SKM-1 (cell line): Measurements from ENCODE around the gene PAPPA2.
"Not testable (repeated sequence)": the region's sequence is repeated elsewhere in the genome, so short reads cannot be mapped to it uniquely, and the experiment has no call there.

Experiments used
- DNase-seq: peaks from one replicate; lab custom pipeline; 2025; ENCODE audit not compliant: unreplicated experiment; lab: John Stamatoyannopoulos, UW

The PAPPA2 gene

DNA sequence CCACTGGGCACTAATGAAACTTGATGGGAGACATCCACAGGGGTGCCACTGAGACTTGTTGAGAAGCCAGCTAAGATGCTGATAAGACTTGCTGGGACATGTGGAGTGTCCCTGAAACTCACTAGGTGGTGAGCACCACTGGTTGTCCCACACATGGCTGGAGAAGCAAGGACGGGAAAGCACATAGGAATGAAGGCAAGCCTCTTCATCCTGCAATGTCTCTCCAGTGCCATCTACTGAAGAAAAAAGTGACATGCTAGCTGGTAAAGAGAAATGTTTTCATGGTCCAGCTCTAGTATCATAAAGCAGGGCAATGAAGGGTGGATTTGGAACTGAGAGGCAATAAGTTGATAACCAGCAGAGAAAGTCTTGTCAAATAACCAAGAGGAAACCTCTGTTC, 283.0 kb downstream of the PAPPA2 start:
- no peak for DNase-seq

DNA sequence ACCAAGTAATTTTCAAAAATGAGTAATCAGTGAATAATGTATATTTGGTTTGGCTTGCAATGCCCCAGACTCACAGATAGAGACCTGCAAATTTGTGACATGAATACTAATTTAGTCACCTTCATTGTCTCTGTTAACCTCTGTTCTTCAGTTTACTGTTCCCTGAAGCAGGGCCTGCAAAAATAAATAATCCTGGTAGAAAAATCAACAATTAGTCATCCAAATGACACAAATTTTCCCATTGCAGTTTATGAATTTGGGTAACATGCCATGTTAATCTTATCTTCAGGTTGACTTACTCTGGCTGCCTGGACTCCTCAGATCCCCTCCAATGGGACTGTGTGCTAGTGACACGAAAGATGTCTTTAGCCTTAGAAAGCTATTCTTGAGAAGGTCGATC, 289.5 kb downstream of the PAPPA2 start:
- DNase-seq: no peak

GRCh38 chr1:176754676-176755075, 291.7 kb downstream of the PAPPA2 start:
- no peak for DNase-seq

GRCh38 chr1:176756817-176757216, 293.8 kb downstream of the PAPPA2 start:
- not testable (repeated sequence) for DNase-seq

- DNase-seq: no peak
These were observed 302.6 kb downstream of the PAPPA2 start for GRCh38 chr1:176765608-176766007.

GRCh38 chr1:176766779-176767178, 303.8 kb downstream of the PAPPA2 start:
- no peak for DNase-seq

- DNase-seq: no peak
These were observed 304.8 kb downstream of the PAPPA2 start for GRCh38 chr1:176767714-176768136.

DNA sequence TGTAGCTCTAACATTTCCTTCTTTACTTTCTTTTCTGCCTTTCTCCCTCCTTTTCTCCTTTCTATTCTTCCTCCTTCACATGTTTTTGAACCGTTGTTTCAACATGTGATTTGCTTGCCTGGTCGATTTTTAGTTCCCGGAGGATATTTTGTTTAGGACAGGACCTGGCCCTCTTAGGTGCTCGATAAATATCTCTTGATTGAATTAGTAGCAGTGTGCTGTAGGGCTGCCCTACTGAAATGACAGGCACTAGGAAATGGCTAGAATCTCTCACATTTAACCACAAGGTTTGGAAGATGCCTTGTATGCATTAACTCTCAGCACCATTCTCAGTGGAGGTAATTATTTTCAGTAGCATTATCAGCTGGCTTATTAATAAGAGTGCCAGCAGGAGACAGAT, 305.6 kb downstream of the PAPPA2 start:
- DNase-seq: no peak

DNA sequence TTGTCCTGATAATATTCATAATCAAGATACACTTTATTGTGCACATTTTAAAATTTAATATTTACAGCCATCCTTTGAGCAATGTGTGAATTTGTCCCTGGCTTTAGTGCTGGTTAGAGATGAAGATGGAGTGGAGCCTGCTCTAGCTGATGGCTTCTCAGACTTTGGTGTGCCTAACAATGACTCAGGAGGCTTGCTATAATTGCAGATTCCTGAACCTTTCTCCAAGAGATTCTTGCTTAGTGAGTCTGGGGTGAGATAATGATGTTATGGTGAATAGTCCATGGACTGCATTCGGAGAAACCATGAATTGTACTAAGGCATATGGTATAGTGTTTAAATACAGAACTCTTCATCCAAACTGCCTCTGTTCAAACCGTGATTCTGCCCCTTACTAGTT, 307.1 kb downstream of the PAPPA2 start:
- DNase-seq: no peak

DNA sequence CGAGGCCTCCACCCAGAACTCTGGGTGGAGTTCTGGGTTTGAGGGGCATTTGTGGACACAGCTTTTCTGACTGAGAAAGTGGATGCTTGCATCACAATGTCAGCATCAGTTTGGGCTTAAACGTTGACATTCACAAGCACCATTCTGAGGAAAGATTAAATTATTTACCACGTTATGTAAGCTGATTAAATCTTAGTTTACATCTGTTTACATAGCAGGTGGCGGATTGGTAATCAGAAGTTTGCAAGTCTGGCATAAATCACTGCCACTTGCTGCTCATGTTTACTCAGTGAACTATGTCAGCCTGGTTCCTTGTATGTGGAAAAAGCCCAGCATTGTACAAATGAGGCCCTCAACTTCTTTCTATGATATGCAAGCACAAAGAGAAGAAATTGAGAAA, 310.1 kb downstream of the PAPPA2 start:
- no peak for DNase-seq

- no peak for DNase-seq
These were observed 311.2 kb downstream of the PAPPA2 start for GRCh38 chr1:176774224-176774623.

DNA sequence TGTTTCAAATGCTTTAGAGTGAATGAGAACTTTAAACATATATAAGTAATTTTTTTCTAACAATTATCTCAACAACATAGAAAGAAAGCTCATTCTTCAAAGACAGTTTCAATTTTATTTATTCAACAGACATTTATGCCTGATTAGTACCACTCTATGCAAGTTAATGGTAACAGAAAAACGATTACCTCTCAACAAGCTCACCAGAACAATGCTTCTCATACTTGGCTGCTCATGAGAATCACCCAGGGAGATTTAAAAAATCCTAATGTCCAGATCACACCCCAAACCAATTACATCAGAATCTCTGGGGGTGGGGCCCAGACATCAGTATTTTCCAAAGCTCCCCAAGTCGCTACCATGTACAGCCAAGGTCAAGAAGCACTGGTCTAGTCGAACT, 312.4 kb downstream of the PAPPA2 start:
- no peak for DNase-seq

DNA sequence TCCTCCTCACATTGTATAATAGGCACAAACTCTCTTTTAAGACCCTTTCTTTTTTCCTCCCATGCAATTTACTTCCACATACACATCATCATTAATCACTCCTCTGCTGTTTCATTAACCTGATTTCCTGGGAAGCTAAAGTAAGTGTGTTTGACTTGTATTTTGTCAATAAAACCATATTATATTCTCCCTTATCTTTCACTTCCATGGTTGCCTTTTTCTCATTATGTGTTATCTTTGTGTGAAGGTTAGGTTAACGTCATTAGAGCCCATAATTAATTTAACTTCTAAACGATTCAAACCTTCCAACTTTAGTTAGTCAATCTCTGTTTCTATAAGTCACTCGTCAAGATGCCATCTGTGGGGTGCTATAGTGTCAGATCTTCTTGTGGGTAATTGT, 313.0 kb downstream of the PAPPA2 start:
- DNase-seq: no peak

GRCh38 chr1:176778056-176778455, 315.1 kb downstream of the PAPPA2 start:
- no peak for DNase-seq

GRCh38 chr1:176779992-176780328, 317.0 kb downstream of the PAPPA2 start:
- no peak for DNase-seq

- DNase-seq: no peak
These were observed 320.3 kb downstream of the PAPPA2 start for GRCh38 chr1:176783309-176783708.

DNA sequence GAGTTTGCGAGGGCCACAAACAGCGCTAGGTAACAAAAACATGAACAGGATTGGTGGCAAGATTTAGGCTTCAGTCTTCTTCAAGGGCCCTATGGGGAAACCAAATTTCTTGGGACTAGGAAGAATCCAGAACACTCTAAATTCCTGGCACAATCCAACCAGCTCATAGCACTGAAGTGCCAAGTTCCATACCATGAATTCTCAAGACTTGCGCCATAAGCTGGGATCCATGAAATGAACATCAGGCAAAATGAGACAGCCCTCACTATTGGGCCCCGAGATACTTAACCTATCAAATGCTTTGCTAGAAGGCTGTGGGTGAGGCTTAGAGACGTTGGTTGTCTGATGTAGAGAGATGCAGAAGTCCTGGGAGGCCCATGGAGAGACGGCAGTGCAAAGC, 322.1 kb downstream of the PAPPA2 start:
- DNase-seq: no peak

DNA sequence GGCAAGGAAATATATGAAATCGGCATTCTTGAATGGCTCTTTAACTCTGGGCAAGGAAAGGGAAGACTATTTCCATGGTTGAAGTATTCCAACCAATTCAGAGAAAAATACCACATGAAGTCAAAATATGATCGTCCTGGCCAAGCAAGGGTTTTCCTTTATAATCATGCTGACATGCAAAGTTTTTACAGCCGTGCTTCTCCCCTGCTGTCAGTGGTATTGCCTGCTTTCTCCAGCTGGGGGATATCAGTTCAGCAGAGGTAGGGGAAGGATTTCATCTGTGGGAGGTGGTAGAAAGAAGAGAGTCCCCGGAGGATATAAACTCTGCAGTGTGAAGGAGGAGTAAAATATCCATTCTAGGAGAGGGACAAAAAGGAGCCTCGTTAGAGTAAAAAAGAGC, 322.8 kb downstream of the PAPPA2 start:
- DNase-seq: no peak

GRCh38 chr1:176786274-176786673, 323.3 kb downstream of the PAPPA2 start:
- no peak for DNase-seq

- no peak for DNase-seq
These were observed 326.7 kb downstream of the PAPPA2 start for GRCh38 chr1:176789571-176790090.

- no peak for DNase-seq
These were observed 327.8 kb downstream of the PAPPA2 start for GRCh38 chr1:176790786-176791185.

GRCh38 chr1:176791906-176792305, 328.9 kb downstream of the PAPPA2 start:
- DNase-seq: no peak

DNA sequence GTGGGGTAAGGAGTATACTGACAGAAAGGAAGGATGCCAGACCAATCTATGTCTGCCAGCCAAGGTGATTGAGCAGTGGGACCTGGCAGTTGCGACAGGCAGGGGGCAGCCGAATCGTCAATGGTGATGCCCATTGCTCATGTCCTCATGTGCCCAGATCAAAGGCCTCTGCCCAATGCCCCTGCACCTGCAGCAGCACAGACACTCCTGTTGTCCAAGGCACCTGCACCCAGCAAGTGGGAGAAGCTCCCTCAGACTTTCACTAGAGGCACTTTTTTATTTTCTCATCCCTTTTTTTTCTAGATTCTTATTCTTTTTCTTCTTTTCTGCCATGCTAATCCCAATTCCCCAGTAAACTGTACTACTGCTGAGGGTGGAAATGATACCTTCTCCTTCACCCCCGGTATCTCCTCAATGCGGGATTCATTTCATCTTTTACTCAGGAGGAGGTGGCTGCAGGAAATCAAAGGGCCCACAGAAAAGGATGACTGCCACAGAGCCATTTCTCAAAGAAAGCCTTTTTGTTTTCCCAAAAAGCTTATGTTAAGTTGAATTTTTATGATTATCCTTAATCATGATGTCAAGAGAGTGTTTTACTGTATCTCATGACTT, 332.0 kb downstream of the PAPPA2 start:
- DNase-seq: no peak
